ENCODE results near the gene PRKCE.
"Not testable (repeated sequence)": the region's sequence is repeated elsewhere in the genome, so short reads cannot be mapped to it uniquely, and the experiment has no call there.

Gene PRKCE

DNA sequence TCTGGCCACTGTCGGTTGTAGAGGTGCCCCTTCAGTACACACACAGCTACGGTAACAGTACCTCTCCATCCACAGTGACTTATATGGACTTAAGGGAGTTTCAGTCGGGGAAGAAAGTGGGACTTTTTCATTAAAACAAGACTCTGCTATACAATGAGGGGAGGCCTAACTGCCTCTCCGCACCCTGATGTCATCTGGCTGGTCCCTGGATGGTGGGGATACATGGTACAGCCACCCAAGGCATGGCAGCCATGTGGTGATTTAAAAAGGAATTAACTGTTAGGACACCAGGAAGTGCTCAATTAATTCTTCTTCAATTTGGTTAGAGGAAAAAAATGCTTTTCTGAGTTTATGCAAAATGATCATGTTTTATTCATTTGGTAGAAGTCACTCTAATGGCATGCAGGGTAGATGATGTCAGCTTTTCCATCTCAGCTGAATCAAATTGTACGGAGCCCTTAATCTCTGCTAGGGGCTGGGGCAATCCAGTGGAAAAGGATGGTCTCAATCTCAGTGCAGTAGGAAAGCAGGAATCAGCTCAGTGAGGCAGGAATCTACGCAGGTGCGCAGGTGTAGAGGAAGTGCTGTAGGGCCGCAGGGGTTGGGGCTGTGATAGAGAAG is 243.9 kb downstream of the PRKCE start:
- no peak for DNase-seq

DNA sequence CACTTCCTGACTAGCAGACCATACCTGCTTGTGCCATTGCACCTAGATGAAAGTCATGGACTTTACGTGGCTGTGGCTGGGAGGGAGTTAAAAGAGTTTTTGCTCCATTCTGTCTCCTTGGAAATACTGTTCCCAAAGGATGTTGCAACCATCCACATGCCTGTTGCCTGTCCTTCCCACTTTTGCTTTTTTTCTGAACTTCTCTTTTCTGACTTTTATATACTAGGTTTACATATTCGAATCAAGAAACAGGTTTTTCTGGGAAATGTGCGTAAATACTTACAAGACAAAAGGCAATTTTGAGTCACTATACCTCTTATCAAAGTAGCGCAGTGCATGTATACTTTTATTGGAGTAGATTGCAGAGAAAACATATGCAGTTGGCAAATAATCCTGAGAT is 244.8 kb downstream of the PRKCE start:
- DNase-seq: no peak

DNA sequence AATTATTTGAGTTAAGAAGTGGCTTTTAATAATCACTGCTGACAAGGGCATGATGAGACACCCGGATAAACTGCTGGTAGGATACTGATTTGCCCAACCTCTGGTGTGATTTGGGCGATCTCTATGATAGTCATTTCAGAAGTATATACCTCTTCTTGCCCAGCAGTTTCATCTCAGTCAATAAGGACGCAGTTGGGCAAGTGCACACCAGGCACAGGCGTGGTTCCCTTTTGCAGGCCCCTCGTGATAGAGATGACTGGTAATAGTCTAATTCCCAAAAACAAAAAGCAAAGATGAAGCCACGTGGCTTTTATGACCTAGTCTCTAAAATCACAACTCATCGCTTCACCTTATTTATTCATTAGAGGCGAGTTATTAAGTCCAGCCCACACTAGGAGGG is 246.4 kb downstream of the PRKCE start:
- no peak for DNase-seq

DNA sequence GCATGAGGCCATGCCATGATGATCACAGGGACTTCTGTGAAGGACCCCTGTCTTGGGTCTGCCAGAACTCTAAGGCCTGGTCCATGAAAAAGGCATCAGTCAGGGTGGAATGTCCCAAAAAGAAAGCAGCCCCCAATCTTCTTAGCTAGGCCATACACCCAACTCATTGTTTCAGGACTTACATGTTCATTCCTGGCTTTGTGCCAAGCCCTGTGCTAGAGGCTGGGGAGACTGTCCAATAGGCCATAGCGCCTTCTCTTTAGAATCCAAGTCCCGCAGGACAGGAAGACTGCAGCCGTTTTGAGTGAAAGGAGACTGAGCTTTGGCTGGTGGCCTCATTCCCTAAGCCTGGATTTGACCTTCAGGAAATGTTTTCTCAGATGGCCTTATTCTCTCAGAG is 247.3 kb downstream of the PRKCE start:
- no peak for DNase-seq

DNA sequence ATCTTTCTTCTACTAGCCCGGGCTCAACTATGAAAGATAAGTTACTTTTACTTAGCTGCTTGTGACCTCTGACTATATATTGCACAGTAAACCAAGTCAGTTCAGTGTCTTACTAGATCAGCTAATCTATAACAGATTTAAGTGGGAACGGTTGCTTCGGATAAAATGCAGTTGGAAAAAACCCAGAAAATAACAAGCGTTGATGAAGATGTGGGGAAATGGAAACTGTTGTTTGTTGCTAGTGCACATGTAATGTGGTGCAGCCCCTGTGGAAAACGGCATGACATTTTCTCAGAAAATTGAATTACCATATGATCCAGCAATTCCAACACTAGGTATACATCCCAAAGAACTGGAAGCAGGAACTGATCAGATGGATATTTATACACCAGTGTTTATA is 248.5 kb downstream of the PRKCE start:
- no peak for DNase-seq

DNA sequence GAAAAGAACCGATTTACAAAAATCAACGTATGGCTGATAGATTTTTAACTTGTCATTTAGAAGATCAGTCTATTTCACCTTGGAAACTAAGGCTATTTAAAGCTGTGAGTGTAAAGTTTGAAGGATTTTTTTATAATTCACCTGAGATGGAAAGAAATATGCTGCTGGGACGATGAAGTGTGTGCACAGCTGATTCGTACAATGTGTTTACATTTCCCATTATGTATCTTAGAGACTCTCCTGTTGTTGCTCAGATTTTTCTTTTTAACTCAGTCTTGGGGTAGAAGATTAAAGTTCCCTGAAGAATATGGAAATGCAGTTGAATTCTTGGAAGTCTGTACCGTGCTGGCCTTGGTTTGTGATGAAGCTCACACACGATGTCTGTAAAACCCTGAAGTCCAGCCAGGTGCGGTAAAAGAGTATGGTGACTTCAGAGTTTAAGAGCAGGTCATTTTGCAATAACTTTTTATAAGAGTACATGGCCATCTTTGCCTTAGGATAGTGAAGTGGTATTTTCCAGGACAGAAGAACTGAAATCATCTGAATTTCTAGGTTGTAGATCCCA is 250.1 kb downstream of the PRKCE start:
- DNase-seq: no peak

DNA sequence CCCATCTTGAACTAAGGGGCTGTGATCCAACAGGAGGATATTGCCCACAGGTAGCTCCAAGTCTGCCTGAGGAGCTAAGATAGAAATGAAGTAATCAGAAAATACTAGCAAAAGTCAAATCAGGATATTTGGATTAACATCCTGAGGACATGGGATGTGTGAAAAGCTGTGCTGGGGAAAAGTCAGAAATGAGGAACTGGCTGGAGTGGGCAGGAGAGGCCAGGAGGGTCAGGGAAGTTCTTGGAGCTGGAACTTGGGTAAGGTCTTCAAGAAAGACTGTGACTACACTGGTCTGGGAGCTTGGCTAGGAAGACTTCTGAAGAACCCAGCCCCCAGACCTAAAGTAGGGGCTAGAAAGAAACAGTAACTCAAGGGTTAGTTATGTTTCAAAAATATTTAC is 250.9 kb downstream of the PRKCE start:
- DNase-seq: no peak

DNA sequence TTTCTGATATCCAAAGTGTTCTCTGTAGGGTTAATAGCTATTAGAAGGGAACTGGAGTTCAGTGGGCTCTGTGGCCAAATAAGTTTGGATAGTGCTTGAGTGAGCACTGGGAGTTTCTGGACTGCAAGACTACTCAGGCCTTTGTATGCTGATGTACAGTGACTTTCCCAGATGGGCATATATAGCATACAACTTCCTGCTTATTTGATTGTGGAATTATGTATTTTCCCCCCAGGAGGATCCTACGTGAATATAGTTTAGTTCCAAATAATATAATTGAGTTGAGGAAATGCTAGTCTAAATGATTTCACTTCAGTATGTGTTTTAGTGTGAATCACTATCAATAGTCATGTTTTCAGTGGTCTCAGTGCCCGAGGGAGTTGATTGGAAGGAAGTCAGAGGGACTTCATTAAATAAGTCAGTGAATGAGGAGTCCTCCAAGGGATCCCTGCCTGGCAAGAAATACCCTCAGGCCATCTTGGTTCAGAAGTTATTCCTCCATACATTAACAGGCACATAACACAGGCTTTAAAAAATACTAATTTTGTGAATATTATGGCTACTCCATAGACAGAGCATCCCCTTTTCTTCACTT is 251.4 kb downstream of the PRKCE start:
- no peak for DNase-seq

DNA sequence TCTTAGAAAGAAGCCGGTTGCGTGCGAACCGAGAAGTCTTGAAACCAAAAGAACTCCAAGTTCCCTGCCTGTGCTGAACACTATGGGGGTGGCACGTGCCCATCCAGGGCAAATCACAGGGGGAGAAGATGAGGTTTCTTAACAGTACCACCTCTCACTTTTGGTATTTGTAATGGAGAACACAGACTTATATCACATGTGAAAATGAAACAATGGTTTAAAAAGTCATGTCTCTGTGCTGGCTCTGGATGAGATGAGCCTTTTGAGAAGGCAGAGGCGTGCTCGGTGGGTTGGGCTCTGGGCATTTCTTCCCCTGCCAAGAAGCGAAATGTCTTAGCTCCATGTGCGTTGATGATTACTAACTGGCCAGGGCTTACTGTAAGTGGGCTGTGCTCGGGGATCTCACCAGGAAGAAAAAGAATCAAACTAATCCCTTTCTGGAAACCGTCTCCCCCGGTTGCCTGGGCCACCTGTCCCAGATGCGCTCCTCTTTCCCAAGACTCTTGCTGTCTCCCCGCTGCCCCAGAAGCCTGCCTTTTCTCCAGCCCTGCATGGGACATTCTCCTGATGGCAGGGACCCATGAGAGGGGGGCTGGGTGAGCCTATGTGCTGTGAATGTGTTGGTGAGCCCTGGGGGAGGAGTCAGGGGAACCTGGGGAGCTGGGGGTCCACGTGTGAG is 252.9 kb downstream of the PRKCE start:
- DNase-seq: no peak

DNA sequence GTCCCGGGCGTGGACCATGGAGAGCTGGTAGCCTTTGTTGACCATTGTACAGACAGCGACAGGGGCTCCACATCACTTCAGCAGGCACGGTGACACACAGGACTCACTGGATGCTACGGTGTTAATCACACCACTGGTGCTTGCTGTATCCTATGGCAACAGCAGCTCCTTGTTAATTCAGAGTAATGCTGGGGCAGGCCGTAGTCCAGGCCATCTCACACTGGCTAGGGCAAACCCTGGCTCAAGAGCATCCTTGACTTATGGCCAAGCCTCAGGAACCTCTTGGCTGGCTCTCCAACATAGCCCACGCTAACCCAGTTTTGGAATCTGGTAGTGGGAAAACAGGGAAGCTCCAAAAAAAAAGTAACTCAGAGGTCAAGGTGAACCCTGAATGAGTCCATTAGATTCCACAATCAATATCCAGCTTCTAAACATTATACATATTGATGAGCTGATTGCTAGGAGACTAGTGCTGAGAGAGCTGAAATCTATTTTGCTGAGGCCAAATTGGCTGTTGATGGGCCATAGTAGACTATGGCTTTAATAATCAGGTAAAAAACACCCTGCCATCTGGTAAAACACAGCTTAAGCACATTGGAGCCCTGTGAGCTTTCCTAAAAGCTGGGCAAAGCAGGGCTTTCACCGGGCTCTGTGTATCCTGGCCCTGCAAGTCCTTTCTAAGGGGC is 253.6 kb downstream of the PRKCE start:
- DNase-seq: no peak

DNA sequence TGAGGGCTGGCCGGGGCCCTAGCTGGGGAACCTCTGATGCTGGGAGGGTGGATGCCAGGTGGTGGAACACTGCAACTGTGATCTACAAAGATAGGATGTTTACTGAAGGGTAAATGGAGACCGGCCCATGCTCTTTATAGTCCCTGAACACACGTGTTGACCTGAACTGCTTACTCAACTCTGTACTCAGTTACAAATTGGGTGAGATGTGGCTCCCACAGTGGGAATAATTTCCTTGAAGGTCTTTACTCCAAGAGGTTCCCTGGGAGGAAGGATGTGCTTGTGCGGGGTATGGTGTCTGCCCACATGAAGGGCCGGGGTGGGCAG is 254.1 kb downstream of the PRKCE start:
- DNase-seq: no peak

DNA sequence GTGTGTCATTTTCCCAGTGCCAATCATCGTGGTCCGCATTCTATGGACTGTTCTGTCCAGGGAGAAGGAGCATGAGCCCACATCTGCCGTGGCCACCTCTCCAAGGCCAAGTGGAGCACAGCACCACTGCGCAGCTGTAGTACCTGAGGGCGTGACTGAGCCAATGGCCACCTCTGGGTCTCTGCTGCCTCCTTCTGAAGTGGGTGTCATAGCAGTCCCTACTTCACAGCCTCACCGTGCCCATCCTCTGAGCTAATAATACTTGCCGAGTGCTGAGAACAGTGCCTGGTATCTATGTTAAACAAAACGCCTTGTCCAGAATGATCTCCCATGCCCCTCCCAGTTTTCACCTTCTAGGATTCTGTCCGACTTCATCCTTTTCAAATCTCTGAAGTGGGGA is 256.1 kb downstream of the PRKCE start:
- no peak for DNase-seq

DNA sequence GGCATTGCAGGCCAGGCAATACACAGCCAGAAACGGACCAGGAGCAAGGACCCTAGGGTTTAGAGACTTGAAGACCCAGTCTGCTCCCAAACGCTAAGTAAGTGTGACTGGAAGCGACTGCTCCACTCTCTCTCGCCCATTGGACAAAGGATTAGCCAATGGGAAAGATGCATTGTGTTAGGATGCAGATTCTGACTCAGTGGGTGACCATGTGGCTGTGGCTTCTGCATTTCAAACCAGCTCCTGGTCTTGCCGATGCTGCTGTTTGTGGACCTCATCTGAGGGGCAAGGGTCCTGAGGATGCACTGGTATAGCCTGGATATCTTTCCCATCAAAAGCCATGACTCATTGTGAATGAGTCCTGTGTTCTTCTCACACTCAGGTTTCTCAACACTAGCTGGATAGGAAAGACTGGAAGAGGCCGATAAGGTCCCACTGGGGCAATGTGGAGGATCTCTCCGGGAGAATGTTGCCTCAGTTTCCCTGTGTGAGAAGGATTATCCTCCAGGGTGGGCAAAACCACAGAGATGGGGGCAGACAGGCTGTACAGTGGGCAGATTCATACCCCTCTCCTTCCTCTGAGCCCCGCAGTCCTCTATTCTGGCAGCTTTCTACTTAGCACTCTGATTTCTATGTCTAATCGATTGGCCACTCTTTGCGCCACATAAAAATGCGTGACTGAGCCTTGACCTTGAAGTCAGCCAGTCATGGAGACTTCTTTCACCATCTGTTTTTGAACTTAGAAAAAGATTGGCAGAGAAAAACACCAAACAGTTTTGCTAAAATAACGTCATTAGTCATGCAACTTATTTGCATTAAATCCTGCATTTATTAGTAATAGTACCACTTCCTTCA is 257.1 kb downstream of the PRKCE start:
- DNase-seq: no peak

DNA sequence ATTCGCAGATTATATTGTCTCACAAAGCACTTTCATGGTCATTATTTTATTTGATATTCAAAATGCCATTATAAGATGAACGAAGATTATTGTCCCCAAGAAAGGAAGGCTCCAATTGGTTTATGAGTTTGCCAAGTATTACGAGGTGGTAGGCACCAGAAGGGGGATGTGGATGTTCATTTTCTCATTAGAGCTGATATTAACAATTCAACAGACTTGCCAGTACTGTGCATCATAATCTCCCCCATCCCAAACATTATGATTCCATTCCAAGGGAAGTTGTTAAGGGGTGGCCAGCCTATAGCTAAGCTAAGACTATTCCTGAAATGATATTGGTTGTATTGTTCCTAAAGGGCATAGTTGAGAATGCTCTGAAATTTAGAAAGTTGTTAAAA is 257.7 kb downstream of the PRKCE start:
- no peak for DNase-seq

DNA sequence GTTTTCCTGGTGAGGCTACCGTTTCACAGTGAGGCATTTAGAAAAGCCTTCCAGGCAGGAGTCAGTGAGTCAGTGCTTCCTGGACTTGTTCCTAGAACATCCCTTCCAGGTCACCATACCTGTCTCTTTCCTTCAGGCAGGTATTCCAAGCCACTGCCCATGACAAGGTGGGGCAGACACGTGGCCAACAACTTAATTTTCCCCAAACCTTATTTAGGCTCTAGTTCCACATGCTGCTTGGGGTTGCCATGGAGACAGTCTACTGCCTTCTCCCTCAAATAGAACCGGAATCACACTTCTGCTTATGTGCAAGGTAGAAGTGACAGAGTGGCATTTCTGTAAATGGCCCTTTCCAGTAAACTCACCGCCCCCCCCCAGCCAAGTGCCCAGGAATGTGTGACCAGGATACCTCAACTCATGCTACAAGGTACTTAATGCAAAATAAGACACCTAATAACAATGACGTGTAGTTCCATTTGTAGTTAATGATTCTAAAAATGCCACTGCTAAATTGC is 258.3 kb downstream of the PRKCE start:
- no peak for DNase-seq

DNA sequence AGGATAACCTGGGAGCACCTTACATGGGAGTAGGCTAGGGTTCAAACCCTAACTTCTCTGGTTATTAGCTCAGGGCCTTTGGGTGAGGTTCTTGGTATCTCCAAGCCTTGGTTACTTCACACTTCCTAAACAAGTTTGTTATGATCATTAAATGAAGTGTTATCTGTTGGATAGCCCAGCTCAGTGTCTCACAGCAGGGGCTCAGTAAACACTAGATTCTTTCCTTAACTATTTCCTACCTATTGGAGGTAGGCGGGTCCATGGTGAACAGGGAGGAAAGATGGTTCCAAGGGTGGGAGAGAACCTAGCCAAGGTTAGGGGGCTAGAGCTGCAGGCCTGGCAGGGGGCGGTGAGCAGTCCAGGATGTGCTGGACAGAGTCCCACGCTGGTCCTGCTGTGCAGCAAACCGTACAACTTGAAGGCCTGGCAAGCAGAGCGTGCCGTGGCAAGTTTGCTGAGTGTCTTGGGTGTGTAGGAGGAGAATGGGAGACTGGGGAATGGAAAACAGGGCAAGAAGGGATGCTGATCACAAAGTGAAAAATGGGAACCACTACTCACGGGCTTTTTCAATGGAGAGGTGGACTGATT is 259.1 kb downstream of the PRKCE start:
- DNase-seq: no peak

DNA sequence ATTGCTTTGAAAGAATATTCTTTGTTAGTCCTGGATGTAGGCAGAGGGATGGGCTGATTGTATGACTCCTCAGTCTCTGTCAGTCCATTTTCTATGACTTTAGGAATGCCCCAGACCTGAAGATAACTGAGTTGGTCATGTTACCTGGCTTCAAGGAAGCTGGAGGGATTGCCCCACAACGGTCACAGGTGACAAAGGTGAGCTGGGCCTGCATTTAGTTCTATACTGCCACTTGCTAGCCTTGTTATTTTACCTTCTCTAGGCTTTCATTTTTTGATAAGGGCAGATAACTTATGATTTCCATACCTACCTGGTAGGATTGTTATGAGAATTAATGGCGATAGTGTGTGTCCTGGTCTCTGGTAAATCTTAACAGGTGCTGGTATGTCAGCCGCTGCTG is 260.1 kb downstream of the PRKCE start:
- DNase-seq: no peak

DNA sequence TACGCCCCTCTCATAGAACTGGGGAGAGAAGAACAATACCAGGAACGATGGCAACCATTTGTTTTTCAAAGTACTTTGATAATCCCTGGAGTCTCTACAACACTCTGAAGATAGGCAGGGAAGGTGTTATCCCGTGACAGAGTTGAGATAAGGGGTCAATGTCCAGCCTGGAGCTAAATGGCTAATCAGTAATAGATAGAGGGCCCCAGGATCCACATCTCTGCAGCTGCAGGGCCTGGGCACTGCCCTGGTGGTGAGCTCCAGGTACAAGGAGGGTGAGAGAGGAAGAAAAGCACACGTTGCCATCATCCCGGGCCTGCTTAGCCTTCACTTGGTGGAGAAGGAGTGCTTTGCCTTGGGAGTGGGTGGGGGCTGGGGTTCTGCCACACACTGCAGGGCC is 260.6 kb downstream of the PRKCE start:
- DNase-seq: no peak

DNA sequence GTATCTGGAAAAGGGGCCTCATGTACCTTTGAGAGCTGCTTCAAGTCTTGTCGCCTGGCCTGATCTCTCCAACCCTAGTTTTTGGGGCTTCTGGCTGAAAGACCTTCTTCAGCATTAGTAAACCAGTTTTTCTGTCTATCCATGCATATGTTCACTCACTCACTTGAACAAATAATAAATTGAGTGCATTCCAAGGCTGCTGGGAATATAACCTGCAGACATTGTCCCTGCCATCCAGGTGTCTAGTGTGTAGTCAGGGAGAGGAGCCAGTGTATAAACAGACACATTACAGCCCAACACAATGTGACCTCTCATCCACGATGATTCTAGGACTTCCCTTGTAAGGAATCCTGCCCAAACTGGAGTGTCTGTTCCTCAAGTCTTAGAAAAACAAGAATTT is 262.1 kb downstream of the PRKCE start:
- no peak for DNase-seq

DNA sequence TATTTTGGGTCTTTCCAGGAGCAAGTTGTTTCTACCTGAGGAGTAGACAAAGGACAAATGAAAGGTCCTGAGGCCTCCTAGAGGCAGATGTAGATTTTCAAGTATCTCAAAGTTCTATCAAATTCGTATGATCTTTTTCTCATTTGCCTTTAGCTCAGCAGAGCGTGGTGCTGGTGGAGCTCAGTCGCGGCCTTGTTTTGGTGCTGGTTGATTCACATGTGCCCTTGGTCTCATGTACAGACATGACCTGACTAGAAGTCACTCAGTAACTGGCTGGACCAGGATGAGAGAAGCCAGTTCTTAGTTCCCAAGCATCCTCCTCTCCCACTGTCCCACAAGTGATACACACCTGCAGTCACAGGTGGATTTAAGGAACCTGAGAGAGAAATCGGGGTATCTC is 264.0 kb downstream of the PRKCE start:
- no peak for DNase-seq

DNA sequence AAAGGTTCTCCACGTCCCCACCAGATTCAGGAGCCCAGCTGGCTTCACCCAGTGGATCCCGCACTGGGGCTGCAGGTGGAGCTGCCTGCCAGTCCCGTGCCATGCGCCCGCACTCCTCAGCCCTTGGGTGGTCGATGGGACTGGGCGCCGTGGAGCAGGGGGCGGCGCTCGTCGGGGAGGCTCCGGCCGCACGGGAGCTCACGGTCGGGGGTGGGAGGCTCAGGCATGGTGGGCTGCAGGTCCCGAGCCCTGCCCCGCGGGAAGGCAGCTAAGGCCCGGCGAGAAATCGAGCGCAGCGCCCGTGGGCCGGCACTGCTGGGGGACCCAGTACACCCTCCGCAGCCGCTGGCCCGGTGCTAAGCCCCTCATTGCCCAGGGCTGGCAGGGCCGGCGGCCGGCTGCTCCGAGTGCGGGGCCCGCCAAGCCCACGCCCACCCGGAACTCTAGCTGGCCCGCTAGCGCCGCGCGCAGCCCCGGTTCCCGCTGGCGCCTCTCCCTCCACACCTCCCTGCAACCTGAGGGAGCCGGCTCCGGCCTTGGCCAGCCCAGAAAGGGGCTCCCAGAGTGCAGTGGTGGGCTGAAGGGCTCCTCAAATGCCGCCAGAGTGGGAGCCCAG is 266.2 kb downstream of the PRKCE start:
- not testable (repeated sequence) for DNase-seq
